GM13976 (cell line): ENCODE data around the gene SAMD4A.

Experiments
- DNase-seq: peaks from one replicate; pipeline ENCODE4 v3.0.0; 2012; ENCODE audit warnings: low spot score
- CTCF ChIP-seq: IDR thresholded peaks from 2 replicates; pipeline ENCODE4 v1.5.1; 2012; ENCODE audit warnings: borderline replicate concordance, mild to moderate bottlenecking; ENCODE audit not compliant: insufficient read depth; ENCODE audit errors: extremely low read depth, missing control alignments, control extremely low read depth
- in situ Hi-C: fragments of 300-500 bp; cut with MboI; formaldehyde crosslinking; loops from one replicate; pipeline ENCODE4 v1.12.0; 2022; ENCODE audit warnings: low sequenced_read_pairs, mixed read lengths, inconsistent platforms; ENCODE audit not compliant: unreplicated experiment

Gene SAMD4A

GRCh38 chr14:54789166-54789565, 222.2 kb downstream of the SAMD4A start:
- in situ Hi-C loops, result no loop called here
- DNase-seq, result no peak
- TF ChIP-seq CTCF, result no peak

DNA sequence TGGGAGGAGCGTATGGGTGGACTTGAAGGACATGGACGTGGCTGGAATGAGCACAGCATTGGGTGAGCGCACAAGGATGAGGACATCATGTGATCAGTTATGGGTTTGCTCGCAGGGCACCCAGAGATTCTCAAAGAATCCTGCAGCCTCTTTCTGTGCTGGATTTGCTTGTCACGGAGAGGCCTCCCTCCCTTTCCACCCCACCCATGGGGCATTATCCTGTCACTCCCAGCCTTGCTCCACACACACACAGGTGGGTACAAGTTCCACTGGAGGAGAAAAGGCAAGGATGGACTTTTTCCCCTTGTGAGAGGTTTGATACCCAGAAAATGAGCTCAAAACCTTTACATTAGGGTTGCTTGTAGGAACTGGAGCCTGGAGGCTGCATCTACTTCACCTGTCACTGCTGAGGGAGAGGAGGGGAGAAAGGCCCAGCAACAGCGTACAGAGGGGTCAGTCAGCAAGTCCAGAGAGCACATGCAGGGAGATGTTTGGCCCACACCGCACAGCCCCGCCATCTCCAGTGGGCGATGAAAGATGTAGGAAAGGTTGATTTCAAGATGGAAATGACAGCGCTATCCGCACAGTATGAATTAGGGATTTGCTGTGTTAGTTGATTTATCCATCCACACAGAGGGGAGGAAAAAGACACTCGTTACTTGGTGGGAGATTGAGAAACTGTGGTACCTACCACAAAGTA, 223.0 kb downstream of the SAMD4A start:
- in situ Hi-C loops, result no loop called here
- TF ChIP-seq CTCF, result no peak
- no peak for DNase-seq

DNA sequence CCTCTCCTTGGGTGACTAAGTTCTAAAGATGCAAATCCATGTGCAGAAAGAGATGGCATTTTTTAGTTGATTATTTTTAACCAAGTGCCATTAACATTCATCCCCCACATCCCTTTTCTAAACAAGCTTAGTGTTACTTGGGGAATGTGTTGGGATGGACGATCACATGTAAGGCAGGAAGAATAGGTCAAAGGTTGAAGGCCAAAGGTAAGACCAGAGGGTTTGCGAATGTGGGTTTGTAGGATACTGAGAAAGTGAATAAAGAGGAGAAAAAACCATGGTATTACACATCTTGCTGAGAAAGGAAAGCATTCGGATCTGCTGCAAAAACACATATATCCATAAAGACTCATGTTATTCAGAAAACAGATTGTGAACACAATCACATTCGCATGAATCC, 224.1 kb downstream of the SAMD4A start:
- DNase-seq, result no peak
- in situ Hi-C loops, result no loop called here
- TF ChIP-seq CTCF, result no peak

DNA sequence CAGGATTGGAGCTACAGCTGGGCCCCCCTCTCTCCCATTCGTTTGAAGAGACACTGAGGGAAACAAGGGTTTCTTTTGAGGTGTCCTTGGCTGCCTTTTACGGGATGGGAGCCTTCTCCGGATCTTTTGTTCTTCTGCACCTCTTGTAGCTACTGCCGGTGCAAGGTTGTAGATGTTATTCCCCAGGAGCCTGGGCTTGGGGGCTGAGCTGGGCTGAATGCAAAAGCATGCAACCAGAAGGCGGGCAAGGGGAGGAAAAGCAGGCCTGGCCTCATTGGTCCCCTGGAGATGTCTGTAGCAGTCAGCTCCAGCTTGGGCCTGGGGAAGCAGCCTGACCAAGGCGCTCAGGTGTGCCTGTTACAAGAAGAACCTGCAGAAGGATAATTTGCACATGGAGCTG, 225.4 kb downstream of the SAMD4A start:
- DNase-seq, result no peak
- TF ChIP-seq CTCF, result no peak
- in situ Hi-C loops, result no loop called here

- TF ChIP-seq CTCF, result no peak
- in situ Hi-C loops, result no loop called here
- no peak for DNase-seq
Observed at GRCh38 chr14:54794159-54794558, 227.2 kb downstream of the SAMD4A start.

DNA sequence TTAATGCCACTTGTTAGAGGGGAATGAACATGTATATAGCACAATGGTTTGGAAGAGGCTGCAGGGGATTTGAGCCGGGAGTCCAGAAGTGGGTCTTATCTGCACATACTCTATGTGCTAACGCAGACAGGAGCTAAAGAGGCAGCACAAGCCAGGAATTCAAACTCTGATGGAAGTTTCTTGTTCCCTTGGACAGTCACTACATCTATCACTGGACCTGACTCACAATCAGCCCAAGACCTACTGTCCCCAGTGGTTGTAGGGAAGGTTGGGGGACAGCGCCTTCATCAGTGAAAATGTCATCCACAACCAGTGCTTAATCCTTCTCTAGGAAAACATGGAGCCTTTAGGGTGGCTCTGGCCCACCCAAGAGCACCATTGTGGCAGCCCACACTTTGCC, 227.9 kb downstream of the SAMD4A start:
- DNase-seq, result no peak
- no peak for TF ChIP-seq CTCF
- in situ Hi-C loops, result no loop called here

DNA sequence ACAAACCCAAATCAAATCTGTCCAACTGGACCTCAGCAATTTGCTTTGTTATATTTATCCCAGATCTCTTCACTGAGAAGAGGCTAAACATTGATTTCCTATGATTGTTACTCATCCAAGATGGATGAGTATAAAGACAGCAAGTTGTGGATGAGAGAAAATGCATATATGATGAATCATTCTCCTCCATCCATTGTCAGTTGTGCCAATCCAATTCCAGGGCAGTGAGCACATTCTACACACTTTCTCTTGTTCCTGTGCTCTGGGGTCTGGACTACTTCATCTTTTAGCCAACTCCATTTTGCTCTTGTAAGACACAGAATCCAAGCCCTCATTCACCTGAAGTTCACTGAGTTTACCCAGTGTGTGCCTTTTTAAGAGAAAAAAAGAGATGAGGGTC, 230.0 kb downstream of the SAMD4A start:
- no peak for TF ChIP-seq CTCF
- no peak for DNase-seq
- in situ Hi-C loops, result no loop called here
